Immature natural killer cell (primary cell): ENCODE measurements around the gene PARVA. TPM values are rescaled to one million over a fixed set of nuclear protein-coding genes. Genes with fewer than 3 reads are reported as not detected.

Experiments
- DNase-seq, 3 donors: peaks; one replicate each; pipeline ENCODE4 v3.0.0; 2022; ENCODE audit warnings: mixed read lengths in 1 of 3
- H3K27ac Mint-ChIP-seq, 6 donors: one replicate each; pipeline ENCODE4 v1.8.0; 2020; ENCODE audit warnings: mixed read lengths in 6 of 6, mild to moderate bottlenecking in 5 of 6, inconsistent platforms in 4 of 6, moderate library complexity in 3 of 6
- H3K27me3 Mint-ChIP-seq, 3 donors: one replicate each; pipeline ENCODE4 v1.8.0; 2020 to 2021; ENCODE audit warnings: low read depth in 3 of 3, mild to moderate bottlenecking in 3 of 3, mixed read lengths in 3 of 3, moderate library complexity in 3 of 3, inconsistent platforms in 1 of 3
- H3K36me3 Mint-ChIP-seq, 3 donors: one replicate each; pipeline ENCODE4 v1.8.0; 2020; ENCODE audit warnings: mixed read lengths in 3 of 3, inconsistent platforms in 2 of 3, mild to moderate bottlenecking in 2 of 3
- H3K4me1 Mint-ChIP-seq, 2 donors: one replicate each; pipeline ENCODE4 v1.8.0; 2020; ENCODE audit warnings: inconsistent platforms in 2 of 2, mild to moderate bottlenecking in 2 of 2, mixed read lengths in 2 of 2, moderate library complexity in 1 of 2
- H3K4me3 Mint-ChIP-seq, 5 donors: one replicate each; pipeline ENCODE4 v1.8.0; 2020; ENCODE audit warnings: mild to moderate bottlenecking in 5 of 5, mixed read lengths in 5 of 5, inconsistent platforms in 3 of 5, moderate library complexity in 3 of 5
- H3K9me3 Mint-ChIP-seq, 6 donors: one replicate each; pipeline ENCODE4 v1.8.0; 2020; ENCODE audit warnings: mild to moderate bottlenecking in 6 of 6, mixed read lengths in 6 of 6, inconsistent platforms in 4 of 6, moderate library complexity in 3 of 6
- polyA plus RNA-seq, 3 donors: library from polyadenylated mRNA; unstranded; fragments of 300-500 nt; fragmentation: Illumina TruSeq; gene quantifications; one replicate each; pipeline ENCODE4 v1.2.3, GENCODE V29; 2021

Gene PARVA
- polyA plus RNA-seq, 3 donors from 2014 or later, result not detected

DNA sequence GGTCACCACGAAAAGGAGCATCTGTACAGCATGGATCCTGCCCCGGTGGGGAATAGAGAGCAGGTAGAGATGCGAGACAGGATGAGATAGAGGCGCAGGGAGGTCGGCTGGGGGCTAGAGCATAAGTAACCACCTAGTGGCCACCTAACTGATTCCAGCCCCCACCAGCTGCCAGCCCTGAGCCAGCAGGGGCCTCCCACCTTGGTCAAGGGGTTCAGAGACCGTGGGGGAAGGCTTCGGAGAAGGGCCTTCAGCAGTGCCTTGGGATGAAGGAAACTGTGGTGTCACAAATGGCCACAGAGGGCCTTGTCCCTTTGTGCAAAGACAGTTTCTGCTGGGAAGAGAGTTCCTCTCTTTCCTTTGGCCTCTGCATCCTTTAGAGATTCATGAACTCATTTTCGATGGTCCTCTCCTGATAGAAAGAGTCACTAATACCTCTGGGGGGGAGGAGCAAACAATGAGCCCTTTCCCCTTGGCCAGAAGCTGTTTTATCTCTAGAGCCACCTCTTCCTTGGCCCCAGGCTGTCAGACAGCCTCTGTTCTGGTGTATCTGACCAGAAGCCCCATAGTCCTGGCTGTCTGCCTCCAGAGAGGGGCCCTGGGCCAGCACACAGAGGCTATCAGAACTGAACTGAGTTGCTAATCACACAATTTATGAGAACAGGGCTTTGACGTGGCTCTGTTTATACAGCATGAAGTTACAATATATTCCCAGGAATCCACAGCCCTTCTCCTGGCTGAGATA, 146.0 kb downstream of the PARVA start:
- H3K4me3 Mint-ChIP-seq, result no peak overlapping the region
- no peak for DNase-seq
- no peak overlapping the region for H3K27ac Mint-ChIP-seq
- H3K4me1 Mint-ChIP-seq, result no peaks in the 10 kb centered on the region
- no peaks in the 10 kb centered on the region for H3K36me3 Mint-ChIP-seq
- H3K27me3 Mint-ChIP-seq, result peaks cover 0 to 5% (median 4%) of the 10 kb centered on the region in 3 donors
- no peaks in the 10 kb centered on the region for H3K9me3 Mint-ChIP-seq

DNA sequence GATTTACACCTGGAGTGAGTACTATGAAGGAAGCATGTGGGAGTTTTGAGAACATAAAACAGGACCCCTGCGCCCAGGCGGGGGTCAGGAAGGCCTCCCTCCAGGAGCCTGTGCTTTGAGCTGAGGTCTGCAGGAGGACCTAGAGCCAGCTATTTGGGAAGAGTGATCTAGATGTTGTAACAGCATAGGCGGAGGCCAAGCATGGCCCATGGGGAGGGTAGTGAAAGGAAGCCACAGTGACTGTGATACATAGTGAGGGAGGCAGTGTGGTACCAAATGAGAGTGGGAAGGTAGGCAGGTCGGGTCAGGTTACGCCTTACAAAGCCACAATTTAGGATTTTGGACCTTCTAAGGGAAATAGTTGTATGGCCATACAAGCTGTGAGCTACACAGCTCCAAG, 147.5 kb downstream of the PARVA start:
- DNase-seq, result no peak
- Mint-ChIP-seq H3K9me3 (no peaks in the 10 kb centered on the region), H3K27me3 (peaks cover 0 to 5% (median 4%) of the 10 kb centered on the region in 3 donors), H3K27ac (no peak overlapping the region), H3K4me1 (no peaks in the 10 kb centered on the region), H3K4me3 (no peak overlapping the region), H3K36me3 (no peaks in the 10 kb centered on the region)

DNA sequence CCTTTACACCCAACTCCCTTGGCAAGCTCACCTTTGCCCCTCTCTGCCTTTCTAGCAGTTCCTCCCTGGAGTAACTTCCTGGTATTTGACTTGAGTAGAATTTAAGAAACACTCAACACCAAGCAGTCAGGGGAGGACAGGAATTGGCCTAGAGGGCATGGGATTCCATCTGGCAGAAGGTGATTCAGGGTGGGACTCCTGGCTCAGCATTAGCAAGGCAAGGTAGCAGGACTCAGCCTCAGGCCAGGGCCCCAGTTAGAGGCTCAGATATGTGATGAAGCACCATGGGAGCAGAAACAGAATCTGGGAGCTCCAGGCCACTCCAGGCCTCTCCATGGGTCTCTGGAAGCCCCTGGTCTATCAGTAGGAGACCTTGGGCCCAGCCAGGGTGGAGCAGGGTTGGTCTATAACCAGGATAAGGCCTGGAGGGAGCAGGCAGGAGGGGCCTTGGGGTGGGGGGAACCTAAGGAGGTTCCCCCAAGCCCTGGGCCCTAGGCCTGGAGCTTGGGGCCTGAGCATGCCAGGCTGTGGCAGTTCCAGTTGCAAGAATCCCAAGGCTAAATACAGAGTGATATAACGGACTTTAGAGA, 148.2 kb downstream of the PARVA start:
- no peak overlapping the region for H3K4me3 Mint-ChIP-seq
- H3K4me1 Mint-ChIP-seq, result no peaks in the 10 kb centered on the region
- H3K27me3 Mint-ChIP-seq, result peaks cover 0 to 5% (median 4%) of the 10 kb centered on the region in 3 donors
- no peaks in the 10 kb centered on the region for H3K36me3 Mint-ChIP-seq
- no peak overlapping the region for H3K27ac Mint-ChIP-seq
- H3K9me3 Mint-ChIP-seq, result no peaks in the 10 kb centered on the region
- no peak for DNase-seq

DNA sequence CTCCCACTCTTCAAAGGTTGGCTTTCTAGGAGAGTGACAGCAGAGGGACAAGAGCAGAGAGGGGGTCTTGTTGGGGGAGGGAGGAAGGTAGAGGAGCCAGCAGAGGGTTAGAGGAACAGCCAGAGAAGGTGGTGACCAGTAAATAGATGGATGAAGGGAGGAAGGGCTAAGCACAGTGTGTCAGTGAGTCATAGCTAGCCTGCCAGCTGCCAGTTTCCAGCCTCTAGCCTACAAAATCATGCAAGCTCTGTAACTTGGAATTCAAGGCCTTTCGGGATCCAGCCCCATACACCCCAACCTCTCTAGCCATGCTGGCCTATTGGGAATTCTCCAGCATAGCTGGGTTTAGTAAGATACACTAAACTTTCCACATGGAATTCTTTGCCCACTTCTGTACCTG, 149.4 kb downstream of the PARVA start:
- no peaks in the 10 kb centered on the region for H3K9me3 Mint-ChIP-seq
- no peak overlapping the region for H3K27ac Mint-ChIP-seq
- DNase-seq, result no peak
- H3K36me3 Mint-ChIP-seq, result no peaks in the 10 kb centered on the region
- no peaks in the 10 kb centered on the region for H3K4me1 Mint-ChIP-seq
- H3K27me3 Mint-ChIP-seq, result peaks cover 0 to 4% (median 0%) of the 10 kb centered on the region in 3 donors
- no peak overlapping the region for H3K4me3 Mint-ChIP-seq

DNA sequence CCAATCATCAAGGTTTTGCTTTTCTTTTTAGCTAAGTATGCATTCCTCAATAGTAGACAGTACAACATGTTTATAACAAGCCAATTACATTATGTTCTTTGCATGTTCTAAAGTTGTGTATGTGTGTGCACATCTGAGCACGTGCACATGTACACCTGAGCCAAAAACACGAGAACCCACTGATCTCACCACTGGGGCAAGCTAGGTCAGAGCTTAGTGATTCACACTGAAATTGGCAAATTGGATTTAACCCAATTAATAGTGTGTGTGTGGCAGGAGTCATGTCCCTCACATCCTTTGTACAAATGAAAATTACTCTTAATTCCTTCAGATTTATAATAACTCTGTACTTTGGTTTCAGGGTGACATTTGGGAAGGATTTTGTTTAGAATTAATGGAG, 151.1 kb downstream of the PARVA start:
- Mint-ChIP-seq H3K9me3 (no peaks in the 10 kb centered on the region), H3K4me1 (no peaks in the 10 kb centered on the region), H3K27ac (no peak overlapping the region), H3K4me3 (no peak overlapping the region), H3K27me3 (peaks cover 0 to 5% (median 0%) of the 10 kb centered on the region in 3 donors), H3K36me3 (no peaks in the 10 kb centered on the region)
- DNase-seq, result no peak

DNA sequence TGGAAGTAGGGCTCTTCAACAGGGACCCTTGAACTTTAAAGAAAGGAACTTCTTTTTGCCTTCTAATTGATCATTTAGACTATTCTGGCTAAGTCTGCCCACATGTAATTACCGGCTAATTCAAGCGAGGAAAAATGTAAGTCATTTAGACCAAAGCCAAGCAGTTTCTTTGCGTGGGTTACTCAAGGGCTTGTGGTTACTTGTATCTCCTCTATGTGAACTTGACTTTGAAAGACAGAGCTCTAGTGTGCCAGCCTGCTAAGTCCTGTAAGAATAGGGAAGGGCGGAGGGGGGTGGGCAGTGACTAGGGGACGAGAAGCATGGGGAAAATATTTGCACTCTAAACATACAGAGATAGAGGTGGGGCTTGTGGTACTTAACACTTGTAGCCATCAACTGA, 151.7 kb downstream of the PARVA start:
- Mint-ChIP-seq H3K27ac (no peak overlapping the region), H3K4me1 (no peaks in the 10 kb centered on the region), H3K27me3 (peaks cover 0 to 5% (median 0%) of the 10 kb centered on the region in 3 donors), H3K4me3 (no peak overlapping the region), H3K9me3 (no peaks in the 10 kb centered on the region), H3K36me3 (no peaks in the 10 kb centered on the region)
- DNase-seq, result no peak

DNA sequence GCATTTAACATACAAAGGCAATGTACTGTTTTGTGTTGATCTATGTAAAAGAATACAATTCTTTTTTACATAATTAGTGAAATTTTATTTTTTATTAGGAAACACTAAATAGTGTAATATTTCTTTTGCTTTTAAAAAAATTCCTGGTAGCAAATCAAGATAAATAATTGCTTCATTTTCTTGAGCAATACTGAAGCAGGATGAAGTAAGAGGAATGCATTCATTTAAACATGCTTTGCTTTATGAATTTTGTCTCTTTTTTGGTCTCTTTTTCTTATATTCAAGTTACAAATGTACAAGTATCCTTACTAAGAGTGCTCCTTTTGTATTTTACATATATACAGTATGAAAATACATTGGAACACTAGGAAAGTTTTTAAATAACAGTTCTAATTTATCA, 152.4 kb downstream of the PARVA start:
- H3K27ac Mint-ChIP-seq, result no peak overlapping the region
- H3K27me3 Mint-ChIP-seq, result peaks cover 0 to 3% (median 0%) of the 10 kb centered on the region in 3 donors

DNA sequence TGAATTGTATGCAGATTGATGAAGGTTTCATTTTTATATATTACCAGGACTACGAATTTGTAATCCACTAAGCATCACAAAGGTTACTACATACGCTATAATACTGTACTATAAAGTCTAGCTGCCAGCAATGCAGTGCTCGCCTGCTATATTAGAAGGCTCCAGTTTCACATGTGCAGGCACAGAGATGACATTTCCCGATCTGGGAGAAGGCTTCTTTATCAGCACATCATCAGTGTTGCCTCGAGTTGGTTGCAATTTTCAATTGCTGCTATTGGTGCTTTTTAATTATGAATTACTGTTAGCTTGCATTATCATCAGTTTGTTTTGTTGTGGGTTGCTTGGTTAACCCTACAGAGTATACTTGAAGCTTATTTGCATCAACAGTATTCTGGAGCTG, 153.6 kb downstream of the PARVA start:
- Mint-ChIP-seq H3K4me3 (no peak overlapping the region), H3K27ac (no peak overlapping the region), H3K27me3 (peaks cover 0 to 8% (median 2%) of the 10 kb centered on the region in 3 donors), H3K9me3 (no peaks in the 10 kb centered on the region), H3K4me1 (no peaks in the 10 kb centered on the region), H3K36me3 (no peaks in the 10 kb centered on the region)
- no peak for DNase-seq

More for the DNA sequence above, 152.4 kb downstream of the PARVA start:
- H3K4me3 Mint-ChIP-seq, result no peak overlapping the region
- H3K9me3 Mint-ChIP-seq, result no peaks in the 10 kb centered on the region
- DNase-seq, result no peak
- H3K4me1 Mint-ChIP-seq, result no peaks in the 10 kb centered on the region
- no peaks in the 10 kb centered on the region for H3K36me3 Mint-ChIP-seq

DNA sequence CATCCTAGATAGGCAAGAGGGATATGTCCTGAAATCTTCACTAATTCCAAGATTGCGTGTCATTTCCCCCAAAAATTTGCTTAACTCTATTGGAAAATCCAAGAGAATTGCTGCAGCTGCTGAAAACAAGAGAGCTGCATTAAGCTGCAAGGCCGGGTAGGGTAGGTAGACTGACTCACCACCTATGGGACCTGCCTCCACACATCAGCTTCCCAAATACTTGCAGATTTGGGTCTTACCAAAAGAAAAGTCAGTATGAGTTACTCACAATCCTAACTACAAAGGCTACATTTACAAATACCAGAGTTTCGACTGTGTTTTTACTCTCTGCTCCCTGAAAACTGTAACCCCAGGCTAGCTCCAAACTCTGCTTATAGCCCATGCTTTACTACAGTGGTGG, 154.3 kb downstream of the PARVA start:
- H3K4me1 Mint-ChIP-seq, result no peaks in the 10 kb centered on the region
- no peak overlapping the region for H3K27ac Mint-ChIP-seq
- no peaks in the 10 kb centered on the region for H3K36me3 Mint-ChIP-seq
- H3K9me3 Mint-ChIP-seq, result no peaks in the 10 kb centered on the region
- H3K4me3 Mint-ChIP-seq, result no peak overlapping the region
- peaks cover 0 to 8% (median 2%) of the 10 kb centered on the region in 3 donors for H3K27me3 Mint-ChIP-seq
- DNase-seq, result no peak

DNA sequence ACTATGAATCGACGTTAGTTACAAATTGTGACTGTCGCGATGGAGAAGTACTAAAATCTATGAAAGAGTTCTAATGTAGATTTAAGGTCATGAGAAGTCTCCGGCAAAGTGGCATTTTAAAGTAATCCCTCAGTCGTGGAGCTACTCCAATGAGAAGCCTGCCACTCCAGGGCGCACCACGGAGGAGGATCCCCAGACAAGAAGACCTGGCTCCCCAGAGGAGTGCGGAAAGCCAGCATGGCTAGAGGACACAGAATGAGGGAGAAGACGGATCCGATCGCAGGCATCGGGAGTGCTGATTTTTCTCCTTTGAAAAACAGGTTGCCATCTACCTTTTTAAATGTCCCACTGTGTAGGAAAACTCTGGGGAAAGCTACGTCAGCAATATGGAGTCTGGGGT, 155.2 kb downstream of the PARVA start:
- Mint-ChIP-seq H3K36me3 (no peaks in the 10 kb centered on the region), H3K9me3 (no peaks in the 10 kb centered on the region), H3K4me3 (no peak overlapping the region), H3K27ac (no peak overlapping the region), H3K4me1 (no peaks in the 10 kb centered on the region), H3K27me3 (peaks cover 0 to 10% (median 2%) of the 10 kb centered on the region in 3 donors)
- DNase-seq, result no peak

DNA sequence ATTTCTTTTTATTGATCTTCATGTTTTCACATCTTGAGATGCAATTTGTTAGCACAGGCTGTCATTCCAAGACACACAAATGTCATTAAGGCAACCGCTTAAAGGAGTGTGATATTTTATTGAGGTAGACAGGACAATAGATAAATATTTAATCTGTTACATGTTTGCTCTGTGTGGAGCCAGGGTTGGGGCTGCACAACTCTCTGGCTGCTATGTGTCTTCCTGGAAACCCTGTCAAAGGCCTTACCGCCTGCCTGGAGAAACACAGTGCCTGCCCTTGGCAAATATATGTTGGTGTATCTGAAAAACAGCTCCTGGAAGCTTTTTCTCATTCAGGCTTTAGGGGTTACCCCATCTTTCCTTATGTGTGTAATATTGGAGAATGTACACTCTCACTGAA, 157.2 kb downstream of the PARVA start:
- H3K4me1 Mint-ChIP-seq, result no peaks in the 10 kb centered on the region
- peaks cover 0 to 10% (median 2%) of the 10 kb centered on the region in 3 donors for H3K27me3 Mint-ChIP-seq
- no peaks in the 10 kb centered on the region for H3K9me3 Mint-ChIP-seq
- no peaks in the 10 kb centered on the region for H3K36me3 Mint-ChIP-seq
- DNase-seq, result no peak
- no peak overlapping the region for H3K27ac Mint-ChIP-seq
- no peak overlapping the region for H3K4me3 Mint-ChIP-seq

DNA sequence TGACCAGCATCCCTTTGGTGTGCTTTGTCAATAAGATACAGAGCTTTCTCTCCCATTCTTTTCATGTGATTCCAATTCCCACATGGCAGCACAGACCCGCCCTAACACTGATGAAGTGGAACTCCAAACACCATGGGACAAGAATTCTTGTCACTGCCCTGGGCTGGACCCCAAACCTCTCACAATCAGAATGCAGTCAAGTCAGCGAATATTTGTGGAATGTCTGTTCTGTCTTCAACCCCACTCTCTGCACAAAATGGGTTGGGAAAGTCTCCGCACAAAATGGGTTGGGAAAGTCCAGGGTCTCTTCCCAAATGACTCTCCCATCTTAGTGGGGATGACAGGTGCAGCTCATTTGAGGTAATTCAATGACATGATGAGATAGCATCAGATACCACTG, 157.9 kb downstream of the PARVA start:
- no peaks in the 10 kb centered on the region for H3K4me1 Mint-ChIP-seq
- no peaks in the 10 kb centered on the region for H3K36me3 Mint-ChIP-seq
- H3K4me3 Mint-ChIP-seq, result no peak overlapping the region
- H3K9me3 Mint-ChIP-seq, result peaks cover 0 to 2% (median 0%) of the 10 kb centered on the region in 6 donors
- no peak overlapping the region for H3K27ac Mint-ChIP-seq
- no peak for DNase-seq
- H3K27me3 Mint-ChIP-seq, result peaks cover 0 to 10% (median 2%) of the 10 kb centered on the region in 3 donors

DNA sequence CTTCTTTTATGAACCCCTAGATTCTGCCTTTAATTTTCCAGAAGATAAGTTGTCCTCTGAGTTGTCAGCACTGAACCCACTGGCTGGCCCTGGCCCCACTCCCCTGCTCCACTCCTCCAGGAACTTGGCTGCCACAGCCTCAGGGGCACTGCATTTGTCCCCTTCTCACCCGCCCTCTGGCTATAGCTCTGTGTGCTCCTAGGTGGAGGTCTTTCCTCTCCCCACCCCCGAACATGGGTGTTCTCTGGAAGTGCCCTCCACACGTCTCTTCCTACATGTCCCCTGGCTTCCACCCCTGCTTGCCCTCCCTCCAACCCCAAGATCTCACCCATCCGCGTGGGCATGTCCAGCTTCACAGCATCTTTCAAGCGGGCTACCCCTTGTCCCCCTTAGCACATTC, 159.2 kb downstream of the PARVA start:
- Mint-ChIP-seq H3K4me3 (no peak overlapping the region), H3K36me3 (no peaks in the 10 kb centered on the region), H3K9me3 (peaks cover 0 to 2% (median 0%) of the 10 kb centered on the region in 6 donors), H3K4me1 (no peaks in the 10 kb centered on the region), H3K27me3 (peaks cover 0 to 10% (median 2%) of the 10 kb centered on the region in 3 donors), H3K27ac (no peak overlapping the region)
- DNase-seq, result no peak

DNA sequence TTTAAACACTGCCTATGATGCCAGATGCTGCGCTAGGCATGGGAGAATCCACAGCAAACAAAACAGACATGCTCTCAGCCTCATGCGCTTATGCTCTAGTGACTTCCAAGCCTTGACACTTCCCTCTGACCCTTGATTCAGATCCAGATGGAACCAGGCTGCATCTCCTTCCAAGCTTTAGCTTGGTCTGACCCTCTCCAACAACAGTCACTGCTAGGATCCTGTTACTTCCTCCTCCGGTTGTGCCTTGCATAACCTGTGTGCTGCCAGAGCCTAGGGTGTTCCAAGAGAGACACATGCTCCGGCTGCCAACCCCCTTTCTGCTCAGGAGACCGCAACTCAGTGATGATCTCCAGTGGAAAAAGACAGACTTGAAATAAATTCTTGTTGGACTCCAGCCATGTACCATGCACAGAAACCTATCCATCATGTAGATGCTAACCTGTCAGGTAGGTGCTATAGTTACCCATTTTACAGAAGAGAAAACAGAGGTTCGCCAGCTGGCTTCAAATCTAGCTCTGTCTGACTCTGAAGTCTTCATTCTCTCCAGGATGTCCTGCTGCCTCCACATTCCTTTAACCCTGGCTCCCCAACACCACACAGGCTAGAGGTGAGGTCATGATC, 160.5 kb downstream of the PARVA start:
- H3K36me3 Mint-ChIP-seq, result no peaks in the 10 kb centered on the region
- no peak for DNase-seq
- H3K4me3 Mint-ChIP-seq, result no peak overlapping the region
- H3K4me1 Mint-ChIP-seq, result no peaks in the 10 kb centered on the region
- H3K9me3 Mint-ChIP-seq, result peaks cover 0 to 2% (median 0%) of the 10 kb centered on the region in 6 donors
- H3K27ac Mint-ChIP-seq, result no peak overlapping the region
- peaks cover 0 to 10% (median 2%) of the 10 kb centered on the region in 3 donors for H3K27me3 Mint-ChIP-seq
